ENCODE results near the gene SYT13. TPM values are rescaled to one million over a fixed set of nuclear protein-coding genes. Genes with fewer than 3 reads are reported as not detected.

Gene SYT13
- total and polyA plus RNA-seq, 2 of the 4 experiments (the other 2 are of a cell fraction): not detected

GRCh38 chr11:45272701-45273100, 13.4 kb downstream of the SYT13 start:
- no CpG with 5 or more reads among the region's 2 CpGs for WGBS, 2 experiments (ENCODE audit: extremely low coverage in 2 of 2, insufficient read length in 1 of 2)
- intact Hi-C loops (cut with micrococcal nuclease) (no loop called here), dilution Hi-C loops (cut with HindIII; ENCODE audit: low sequenced_read_pairs, unreplicated experiment) (no loop called here), in situ Hi-C loops (cut with MboI; ENCODE audit: low sequenced_read_pairs) (no loop called here)
- H2BK120ac ChIP-seq (ENCODE audit: low read depth, low read length): no peak overlapping the region
- ATAC-seq (ENCODE audit: low read depth) (no peak), DNase-seq (no peak)
- H2BK15ac ChIP-seq (ENCODE audit: low read depth, low read length): no peak overlapping the region
- H4K20me1 ChIP-seq (ENCODE audit: insufficient read depth, low read length): no peaks in the 10 kb centered on the region
- H3K9me1 ChIP-seq (ENCODE audit: insufficient read depth, low read length): no peaks in the 10 kb centered on the region
- H4K8ac ChIP-seq (ENCODE audit: low read depth in 2 of 2, low read length in 2 of 2): no peak overlapping the region
- POLR2A ChIA-PET (ENCODE audit: unreplicated experiment): no interaction called here
- no peaks in the 10 kb centered on the region for H3K4me1 ChIP-seq (ENCODE audit: control insufficient read depth, insufficient read depth, low read length)
- no peak overlapping the region for H2BK5ac ChIP-seq (ENCODE audit: low read depth, low read length, poor library complexity, severe bottlenecking)
- no peak overlapping the region for H2AFZ ChIP-seq (replicated peaks; ENCODE audit: low read length, poor library complexity)
- no peak overlapping the region for H3K4me3 ChIP-seq (ENCODE audit: insufficient read depth, low read depth, low read length)
- H3K18ac ChIP-seq (ENCODE audit: low read depth, low read length): no peak overlapping the region
- no peak overlapping the region for H2BK20ac ChIP-seq (ENCODE audit: low read depth, low read length)
- no peak overlapping the region for H3K4ac ChIP-seq (ENCODE audit: low read depth, low read length)
- H4K91ac ChIP-seq (ENCODE audit: insufficient read depth, low read depth, low read length): no peak overlapping the region
- no peak overlapping the region for H3K27ac ChIP-seq (ENCODE audit: insufficient read depth, low read length)
- H3K9me3 ChIP-seq (ENCODE audit: control insufficient read depth, insufficient read depth, low read length): no peaks in the 10 kb centered on the region
- H2AK9ac ChIP-seq (replicated peaks; ENCODE audit: low read depth, low read length, poor library complexity): no peak overlapping the region
- peaks cover 17% of the 10 kb centered on the region for H3K27me3 ChIP-seq (ENCODE audit: control insufficient read depth, insufficient read depth, low read length)
- H4K5ac ChIP-seq (ENCODE audit: low read depth, low read length): no peak overlapping the region
- H3K14ac ChIP-seq (replicated peaks; ENCODE audit: low read depth, low read length): no peak overlapping the region
- H3K36me3 ChIP-seq (ENCODE audit: control insufficient read depth, insufficient read depth, low read length): no peaks in the 10 kb centered on the region
- no peak overlapping the region for H3K9ac ChIP-seq (ENCODE audit: low read depth, low read length)
- H3K56ac ChIP-seq (ENCODE audit: extremely low read depth, insufficient read depth, low read length): no peak overlapping the region
- no peak for TF ChIP-seq RFX5 (IDR thresholded peaks at IDR 0.05; ENCODE audit: low read depth, low read length)
- no peak for TF ChIP-seq FOS (IDR thresholded peaks at IDR 0.05; ENCODE audit: low read depth, low read length)
- no peak for TF ChIP-seq ELK1 (IDR thresholded peaks at IDR 0.05; ENCODE audit: borderline replicate concordance, low read depth, low read length)
- TF ChIP-seq SMC3 (IDR thresholded peaks at IDR 0.05; ENCODE audit: low read depth, low read length): no peak
- no peak for TF ChIP-seq USF2 (IDR thresholded peaks at IDR 0.05; ENCODE audit: low read depth, low read length)
- TF ChIP-seq POLR2A (IDR thresholded peaks at IDR 0.05; ENCODE audit: low read depth, low read length): no peak
- no peak for TF ChIP-seq NFE2L2 (IDR thresholded peaks at IDR 0.05; ENCODE audit: low read depth, low read length)
- no peak for TF ChIP-seq RCOR1 (IDR thresholded peaks at IDR 0.05; ENCODE audit: insufficient replicate concordance, low read length)
- TF ChIP-seq RAD21 (IDR thresholded peaks at IDR 0.05; ENCODE audit: low read length): no peak
- TF ChIP-seq MAFK (IDR thresholded peaks at IDR 0.05; ENCODE audit: low read depth, low read length): no peak
- TF ChIP-seq MXI1 (IDR thresholded peaks at IDR 0.05; ENCODE audit: borderline replicate concordance, low read depth, low read length): no peak
- TF ChIP-seq CHD1 (IDR thresholded peaks at IDR 0.05; ENCODE audit: low read depth, low read length): no peak
- no peak for TF ChIP-seq BHLHE40 (IDR thresholded peaks at IDR 0.05; ENCODE audit: low read depth, low read length)
- TF ChIP-seq MAZ (IDR thresholded peaks at IDR 0.05; ENCODE audit: borderline replicate concordance, low read depth, low read length): no peak
- TF ChIP-seq CEBPB (IDR thresholded peaks at IDR 0.05; ENCODE audit: low read depth, low read length): no peak
- no peak for TF ChIP-seq CTCF (conservative IDR thresholded peaks at IDR 0.05; ENCODE audit: low read depth, low read length)
- H3K4me2 ChIP-seq (ENCODE audit: low read depth, low read length): no peak overlapping the region
- CTCF ChIA-PET: no interaction called here
- H3K79me1 ChIP-seq (ENCODE audit: low read depth in 1 of 2, low read length in 2 of 2): no peaks in the 10 kb centered on the region
- BruUV-seq (replicated peaks): no TSS peak
- H3K23ac ChIP-seq (ENCODE audit: low read depth, low read length): no peak overlapping the region
- H2AK5ac ChIP-seq (ENCODE audit: low read depth, low read length): no peak overlapping the region
